Peyer's patch (tissue), 4 donors: ENCODE results near the gene MAP2K2.

Source experiments
- POLR2A ChIP-seq, 2 donors: fragments of 450-650 bp; IDR thresholded peaks; one replicate each; pipeline ENCODE4 v1.5.1; 2017; ENCODE audit warnings: antibody characterized with exemption in 2 of 2, mild to moderate bottlenecking in 2 of 2, moderate library complexity in 2 of 2
- TF ChIP-seq, protein P1 (sequence below), 6 experiments: fragments of 450-650 bp in 4 of 6; fragments of 200-600 bp in 2 of 6; sonication (generic) in 1 of 6; IDR thresholded peaks; one replicate each; pipeline ENCODE4 v1.5.1; 2017 to 2019; ENCODE audit warnings: antibody characterized with exemption in 6 of 6, mild to moderate bottlenecking in 3 of 6, moderate library complexity in 1 of 6

DNA sequence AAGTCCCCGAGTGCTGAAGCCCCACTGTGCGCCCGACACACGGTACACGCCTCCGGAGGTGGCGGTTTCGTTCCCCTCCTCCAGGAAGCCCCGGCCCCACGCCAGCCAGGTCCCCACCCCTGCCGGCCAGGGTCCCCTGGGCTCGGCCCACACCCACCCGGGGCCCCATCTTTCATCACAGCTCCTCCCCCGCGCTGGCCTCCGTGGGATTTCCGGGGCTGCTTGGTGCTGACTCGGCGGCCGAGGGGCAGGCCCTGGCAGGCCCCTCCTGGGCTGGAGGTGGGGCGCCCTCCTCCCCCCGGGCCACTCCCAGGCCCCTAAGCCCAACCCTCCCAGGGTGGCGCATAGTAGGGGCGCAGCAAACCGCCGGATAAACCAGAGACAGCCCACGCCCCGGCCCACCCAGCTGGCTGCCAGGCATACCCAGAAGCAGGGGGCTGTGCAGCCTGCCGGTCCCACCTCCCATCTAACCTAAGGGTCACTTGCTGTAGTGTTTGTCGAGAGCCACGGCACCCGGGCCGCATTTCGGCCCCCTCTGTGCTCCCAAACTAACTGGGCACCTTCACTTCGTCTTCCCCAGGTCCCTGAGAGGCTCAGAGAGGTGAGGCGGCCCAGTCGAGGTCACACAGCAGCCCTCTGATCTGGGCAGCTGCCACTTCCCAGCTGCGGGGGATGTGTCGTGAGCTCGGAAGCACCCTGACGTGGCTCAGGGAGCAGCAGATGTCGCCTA is 63.9 kb downstream of the MAP2K2 start:
- TF ChIP-seq, protein P1, sequence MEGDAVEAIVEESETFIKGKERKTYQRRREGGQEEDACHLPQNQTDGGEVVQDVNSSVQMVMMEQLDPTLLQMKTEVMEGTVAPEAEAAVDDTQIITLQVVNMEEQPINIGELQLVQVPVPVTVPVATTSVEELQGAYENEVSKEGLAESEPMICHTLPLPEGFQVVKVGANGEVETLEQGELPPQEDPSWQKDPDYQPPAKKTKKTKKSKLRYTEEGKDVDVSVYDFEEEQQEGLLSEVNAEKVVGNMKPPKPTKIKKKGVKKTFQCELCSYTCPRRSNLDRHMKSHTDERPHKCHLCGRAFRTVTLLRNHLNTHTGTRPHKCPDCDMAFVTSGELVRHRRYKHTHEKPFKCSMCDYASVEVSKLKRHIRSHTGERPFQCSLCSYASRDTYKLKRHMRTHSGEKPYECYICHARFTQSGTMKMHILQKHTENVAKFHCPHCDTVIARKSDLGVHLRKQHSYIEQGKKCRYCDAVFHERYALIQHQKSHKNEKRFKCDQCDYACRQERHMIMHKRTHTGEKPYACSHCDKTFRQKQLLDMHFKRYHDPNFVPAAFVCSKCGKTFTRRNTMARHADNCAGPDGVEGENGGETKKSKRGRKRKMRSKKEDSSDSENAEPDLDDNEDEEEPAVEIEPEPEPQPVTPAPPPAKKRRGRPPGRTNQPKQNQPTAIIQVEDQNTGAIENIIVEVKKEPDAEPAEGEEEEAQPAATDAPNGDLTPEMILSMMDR (IDR thresholded peaks at IDR 0.05), result no peak
- peak; percentile 37 to 73 for TF ChIP-seq POLR2A (IDR thresholded peaks at IDR 0.05)
